Measurements from ENCODE around the gene HS6ST1. TPM values are rescaled to one million over a fixed set of nuclear protein-coding genes. Genes with fewer than 3 reads are reported as not detected.

The HS6ST1 gene
- total RNA-seq, 1 experiment from 2014 or later = 22.0 TPM

DNA sequence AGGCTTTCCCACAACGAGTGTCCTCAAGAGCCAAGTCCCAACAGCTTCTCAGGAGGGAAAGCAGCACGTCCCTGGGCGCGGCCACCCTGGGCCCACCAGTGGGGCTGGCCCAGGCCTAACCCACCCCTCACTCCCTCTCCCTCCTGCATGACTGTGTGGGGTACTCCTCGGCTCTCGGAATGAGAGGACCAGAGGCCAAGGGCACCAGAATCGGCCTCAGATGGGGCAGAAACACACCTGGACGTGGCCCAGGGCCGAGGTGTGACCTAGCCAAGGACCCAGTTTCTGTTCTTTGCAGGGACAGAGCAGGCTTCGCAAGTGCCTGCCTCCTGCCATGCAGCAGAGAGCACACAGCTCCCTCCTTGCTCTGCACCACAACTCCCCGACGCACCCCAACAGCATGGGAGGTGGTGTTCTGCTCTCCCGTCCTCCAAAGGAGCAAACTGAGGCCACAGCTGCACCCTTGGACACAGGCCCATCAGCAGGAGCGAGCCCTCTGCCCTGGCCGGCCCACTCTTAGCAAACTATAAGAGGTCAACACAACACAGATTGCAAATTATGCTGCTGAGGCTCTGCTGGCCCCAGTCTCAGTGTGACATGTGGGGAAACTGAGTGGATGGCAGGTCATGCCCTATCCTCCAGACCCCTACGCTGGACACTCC, 19.7 kb downstream of the HS6ST1 start:
- no peaks in the 10 kb centered on the region for H3K27me3 ChIP-seq (ENCODE audit: control insufficient read depth, insufficient read depth, low read length)
- no peak for TF ChIP-seq POLR2AphosphoS5 (IDR thresholded peaks at IDR 0.05; ENCODE audit: low read depth, low read length)
- TF ChIP-seq TCF7L2 (IDR thresholded peaks at IDR 0.05; ENCODE audit: low read depth, low read length) = no peak
- TF ChIP-seq CTCF (IDR thresholded peaks at IDR 0.05) = no peak
- TF ChIP-seq SIN3A (IDR thresholded peaks at IDR 0.05; ENCODE audit: borderline replicate concordance, insufficient read depth, low read depth, low read length) = no peak
- TF ChIP-seq REST (IDR thresholded peaks at IDR 0.05; ENCODE audit: insufficient read depth in 1 of 2, low read depth in 2 of 2, low read length in 1 of 2) = no peak
- POLR2A ChIA-PET = no interaction called here
- intact Hi-C loops (cut with micrococcal nuclease; ENCODE audit: unreplicated experiment) (no loop called here), in situ Hi-C loops (cut with HindIII; ENCODE audit: low pct_unique_long_range_greater_than_20kb, low sequenced_read_pairs) (no loop called here)
- no peak overlapping the region for H3K4me3 ChIP-seq (ENCODE audit: low read depth in 2 of 2, low read length in 2 of 2)
- no TSS peak for BruUV-seq (replicated peaks)
- ATAC-seq (no peak), DNase-seq (ENCODE audit: low read depth, low spot score) (no peak)
- H3K36me3 ChIP-seq (ENCODE audit: control insufficient read depth, insufficient read depth, low read length) = no peaks in the 10 kb centered on the region
- H3K4me1 ChIP-seq (ENCODE audit: control insufficient read depth, insufficient read depth, low read length) = no peaks in the 10 kb centered on the region; the same call in 1 of the 2 replicates
- no peaks in the 10 kb centered on the region for H3K9me3 ChIP-seq (ENCODE audit: control insufficient read depth, insufficient read depth, low read depth, low read length)
- CTCF ChIA-PET = interaction anchor here (0.7 kb wide), 1 partner anchor 608 kb away, joined by 3 read pairs; no protein-coding TSS in a partner anchor
- no peak overlapping the region for H3K27ac ChIP-seq (ENCODE audit: low read length)

- in situ Hi-C loops (cut with HindIII; ENCODE audit: low pct_unique_long_range_greater_than_20kb, low sequenced_read_pairs) (no loop called here), intact Hi-C loops (cut with micrococcal nuclease; ENCODE audit: unreplicated experiment) (no loop called here)
- ChIA-PET POLR2A (no interaction called here), CTCF (no interaction called here)
- H3K27me3 ChIP-seq (ENCODE audit: control insufficient read depth, insufficient read depth, low read length) = no peaks in the 10 kb centered on the region
- no peaks in the 10 kb centered on the region for H3K9me3 ChIP-seq (ENCODE audit: control insufficient read depth, insufficient read depth, low read depth, low read length)
- ATAC-seq (no peak), DNase-seq (ENCODE audit: low read depth, low spot score) (no peak)
- no peak for TF ChIP-seq POLR2AphosphoS5 (IDR thresholded peaks at IDR 0.05; ENCODE audit: low read depth, low read length)
- TF ChIP-seq REST (IDR thresholded peaks at IDR 0.05; ENCODE audit: insufficient read depth in 1 of 2, low read depth in 2 of 2, low read length in 1 of 2) = no peak
- TF ChIP-seq TCF7L2 (IDR thresholded peaks at IDR 0.05; ENCODE audit: low read depth, low read length) = no peak
- TF ChIP-seq CTCF (IDR thresholded peaks at IDR 0.05) = no peak
- no peak for TF ChIP-seq SIN3A (IDR thresholded peaks at IDR 0.05; ENCODE audit: borderline replicate concordance, insufficient read depth, low read depth, low read length)
- no TSS peak for BruUV-seq (replicated peaks)
- H3K36me3 ChIP-seq (ENCODE audit: control insufficient read depth, insufficient read depth, low read length) = no peaks in the 10 kb centered on the region
- H3K4me3 ChIP-seq (ENCODE audit: low read depth in 2 of 2, low read length in 2 of 2) = no peak overlapping the region
- H3K27ac ChIP-seq (ENCODE audit: low read length) = no peak overlapping the region
- H3K4me1 ChIP-seq (ENCODE audit: control insufficient read depth, insufficient read depth, low read length) = no peaks in the 10 kb centered on the region; the same call in 1 of the 2 replicates
Measured at GRCh38 chr2:128298286-128298685, 20.4 kb downstream of the HS6ST1 start.

Data from Panc1 (cell line).